ENCODE measurements around the gene RAPGEF6.
"Not testable (repeated sequence)": the region's sequence is repeated elsewhere in the genome, so short reads cannot be mapped to it uniquely, and the experiment has no call there.

Gene RAPGEF6

GRCh38 chr5:131382407-131383395, 252.3 kb downstream of the RAPGEF6 start:
- DNase-seq, result no peak

GRCh38 chr5:131381777-131382176, 253.3 kb downstream of the RAPGEF6 start:
- no peak for DNase-seq

- DNase-seq, result no peak
These were observed 254.0 kb downstream of the RAPGEF6 start for GRCh38 chr5:131381021-131381420.

GRCh38 chr5:131380238-131380637, 254.8 kb downstream of the RAPGEF6 start:
- not testable (repeated sequence) for DNase-seq

GRCh38 chr5:131379723-131380122, 255.3 kb downstream of the RAPGEF6 start:
- DNase-seq, result no peak

- DNase-seq, result no peak
These were observed 256.1 kb downstream of the RAPGEF6 start for GRCh38 chr5:131378721-131379541.

- no peak for DNase-seq
These were observed 257.2 kb downstream of the RAPGEF6 start for GRCh38 chr5:131377785-131378325.

GRCh38 chr5:131377346-131377745, 257.7 kb downstream of the RAPGEF6 start:
- no peak for DNase-seq

GRCh38 chr5:131375351-131375750, 259.7 kb downstream of the RAPGEF6 start:
- no peak for DNase-seq
